Activated CD4-positive, alpha-beta T cell treated with anti-CD3 and anti-CD28 coated beads, Interleukin-2, amount 50 U/mL, for 24 hours (primary cell): Measurements from ENCODE around the gene CKS1B.

Experiments
- DNase-seq, 2 donors: peaks; one replicate each; pipeline ENCODE4 v3.0.0-alpha.2; 2020; ENCODE audit warnings: low read depth in 1 of 2, low spot score in 1 of 2

The CKS1B gene

GRCh38 chr1:154974102-154974807 lies at the start of gene CKS1B:
Gene CKS1B, plus strand, starts transcription at chr1:154974681. Its CDS starts 65 bp downstream, at chr1:154974746.
- DNase-seq, result peak; percentile 90 to 94

DNA sequence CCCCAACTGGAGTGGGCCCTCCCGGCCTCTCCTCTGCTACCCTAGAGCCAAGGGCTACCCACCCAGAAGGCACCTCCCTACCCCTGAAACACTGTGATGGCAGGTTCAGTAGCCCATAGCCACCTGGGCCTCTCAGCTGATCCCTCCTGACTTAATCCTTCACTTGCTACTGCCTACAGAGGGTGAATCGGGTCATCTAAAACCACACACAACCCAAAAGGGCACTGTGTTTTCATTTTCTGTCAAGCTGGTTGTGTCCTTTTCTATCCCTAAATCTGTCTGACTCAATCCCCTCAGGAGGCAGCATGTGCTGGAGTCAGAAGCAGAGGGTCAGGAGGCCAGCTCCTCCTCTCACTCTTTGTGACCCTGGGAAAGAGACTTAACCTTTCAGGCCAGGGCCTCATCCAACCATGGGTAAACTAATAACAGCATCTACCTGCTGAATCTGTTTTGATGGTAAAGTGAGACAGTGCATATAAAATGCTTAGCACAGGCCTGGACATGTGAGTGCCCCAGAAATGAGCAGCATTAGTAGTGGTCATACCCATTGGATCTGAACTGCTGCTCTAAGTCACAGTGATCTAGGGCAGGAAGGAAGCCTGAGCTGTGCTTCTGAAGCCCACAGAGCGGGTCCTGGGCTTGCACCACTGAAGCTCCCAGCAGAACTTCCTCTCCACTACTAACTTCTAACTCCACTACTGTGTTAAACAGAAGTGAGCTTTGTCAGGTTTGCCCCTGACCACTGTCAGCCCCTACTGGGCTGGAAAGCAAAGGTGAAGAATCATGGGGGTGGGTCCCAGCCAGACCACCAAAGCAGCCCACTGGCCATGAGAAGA lies 48.9 kb upstream of the CKS1B start:
- no peak for DNase-seq

- no peak for DNase-seq
Measured at GRCh38 chr1:154926201-154926600, 48.3 kb upstream of the CKS1B start.

DNA sequence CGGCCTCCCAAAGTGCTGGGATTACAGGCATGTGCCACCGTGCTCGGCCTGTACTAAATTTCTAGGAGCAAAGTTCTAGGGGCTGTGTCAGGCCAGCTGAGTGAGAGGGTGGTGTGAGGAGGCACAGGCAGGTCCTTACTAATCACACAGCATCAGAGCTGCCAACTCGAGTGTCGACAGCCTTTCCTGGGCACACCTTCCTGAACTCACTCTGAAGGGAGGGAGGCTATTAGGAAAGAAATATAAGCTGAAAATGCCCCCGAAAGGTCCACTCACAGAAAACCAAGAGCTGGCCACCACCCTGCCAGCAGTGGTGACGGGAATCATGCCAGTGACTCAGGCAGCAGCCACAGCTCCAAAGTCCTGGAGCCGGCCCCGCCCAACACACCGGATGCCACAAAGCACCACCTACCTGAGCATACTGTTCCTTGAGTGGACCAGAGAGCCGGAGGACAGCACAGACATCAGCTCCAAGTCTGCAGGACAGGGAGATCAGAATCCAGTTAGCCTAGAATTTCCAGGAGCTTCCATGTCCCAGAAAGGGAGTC lies 42.5 kb upstream of the CKS1B start:
- DNase-seq, result no peak

DNA sequence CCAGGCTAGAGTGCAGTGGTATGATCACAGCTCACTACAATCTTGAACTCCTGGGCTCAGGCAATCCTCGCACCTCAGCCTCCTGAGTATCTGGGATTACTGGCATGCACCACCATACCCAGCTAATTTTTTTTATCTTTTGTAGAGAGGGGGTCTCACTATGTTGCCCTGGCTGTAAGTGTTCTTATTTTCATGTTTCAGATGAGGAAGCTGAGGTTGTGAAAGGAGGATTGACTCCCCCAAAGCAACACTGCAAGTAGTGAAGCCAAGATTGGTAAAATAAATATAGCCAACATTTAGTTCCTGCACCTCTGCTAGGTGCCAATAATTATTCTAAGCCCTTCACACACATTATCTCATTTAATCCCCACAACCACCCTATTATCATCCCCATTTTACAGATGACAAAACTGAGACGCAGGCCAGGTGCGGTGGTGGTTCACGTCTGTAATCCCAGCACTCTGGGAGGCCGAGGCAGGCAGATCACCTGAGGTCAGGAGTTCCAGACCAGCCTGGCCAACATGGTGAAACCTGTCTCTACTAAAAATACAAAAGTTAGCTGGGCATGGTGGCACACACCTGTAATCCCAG lies 40.0 kb upstream of the CKS1B start:
- no peak for DNase-seq

- DNase-seq, result no peak
Measured at GRCh38 chr1:154935749-154936554, 38.5 kb upstream of the CKS1B start.

GRCh38 chr1:154936555-154937084 lies 37.9 kb upstream of the CKS1B start, which contains the start of gene PMVK:
Gene PMVK, minus strand, starts transcription at chr1:154936719. Its CDS starts 34 bp downstream, at chr1:154936685.
- DNase-seq, result peak; percentile 87 to 92

- DNase-seq, result peak; percentile 80 to 86
Measured at GRCh38 chr1:154937085-154937987, 37.1 kb upstream of the CKS1B start.

GRCh38 chr1:154937988-154938386 lies 36.5 kb upstream of the CKS1B start:
- no peak for DNase-seq

DNA sequence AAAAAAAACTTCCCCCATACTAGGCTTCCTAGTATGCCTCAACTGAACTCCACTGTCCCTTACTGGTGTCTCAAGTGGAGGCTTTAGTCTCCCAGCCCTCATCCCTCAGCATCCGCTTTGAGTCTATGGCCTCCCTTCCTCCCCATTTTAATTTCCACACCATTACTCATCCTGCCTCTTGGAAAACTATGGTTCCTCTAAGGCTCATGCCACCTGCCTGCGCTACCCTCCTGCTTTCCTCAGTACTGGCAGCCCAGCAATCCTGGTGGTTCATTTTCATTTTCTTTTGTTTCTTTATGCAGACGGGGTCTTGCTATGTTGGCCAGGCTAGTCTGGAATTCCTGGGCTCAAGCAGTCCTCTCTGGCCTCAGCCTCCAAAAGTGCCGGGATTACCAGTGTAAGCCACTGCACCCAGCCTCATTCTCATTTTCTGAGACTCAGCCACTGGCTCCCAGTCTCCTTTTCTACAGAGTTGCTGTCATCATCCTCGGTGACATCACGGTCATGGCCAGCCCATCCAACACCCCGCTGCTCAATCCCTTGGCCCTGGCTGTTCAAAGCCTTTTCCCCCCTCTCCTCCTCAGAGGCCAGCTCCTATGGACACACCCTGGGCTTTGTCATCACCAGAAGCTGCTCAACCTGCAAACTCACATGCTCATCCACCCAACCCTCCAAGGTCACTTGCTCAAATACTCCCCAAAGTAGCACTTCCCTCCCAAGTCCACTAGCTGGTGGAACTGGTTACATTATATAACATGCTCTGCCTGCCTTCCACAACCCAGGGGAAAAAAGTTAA lies 35.7 kb upstream of the CKS1B start:
- no peak for DNase-seq

DNA sequence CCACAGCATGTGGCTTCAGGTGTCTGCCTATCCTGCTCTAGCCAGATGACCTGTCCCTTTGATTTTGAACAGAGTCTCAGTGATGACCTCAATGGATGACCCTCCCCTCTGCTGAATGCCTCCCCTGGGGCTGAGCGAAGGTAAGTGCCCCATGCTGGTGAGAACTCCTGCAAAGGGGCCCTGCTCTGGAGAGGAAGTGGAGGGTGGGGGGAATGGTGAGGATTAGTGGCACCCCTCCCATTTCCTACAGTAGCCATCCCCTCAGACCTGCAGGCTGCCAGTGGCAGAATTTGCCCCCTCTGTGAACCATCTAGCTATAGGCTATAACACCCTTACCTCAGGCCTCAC lies 34.3 kb upstream of the CKS1B start:
- no peak for DNase-seq

- no peak for DNase-seq
Measured at GRCh38 chr1:154940651-154941194, 33.8 kb upstream of the CKS1B start.

DNA sequence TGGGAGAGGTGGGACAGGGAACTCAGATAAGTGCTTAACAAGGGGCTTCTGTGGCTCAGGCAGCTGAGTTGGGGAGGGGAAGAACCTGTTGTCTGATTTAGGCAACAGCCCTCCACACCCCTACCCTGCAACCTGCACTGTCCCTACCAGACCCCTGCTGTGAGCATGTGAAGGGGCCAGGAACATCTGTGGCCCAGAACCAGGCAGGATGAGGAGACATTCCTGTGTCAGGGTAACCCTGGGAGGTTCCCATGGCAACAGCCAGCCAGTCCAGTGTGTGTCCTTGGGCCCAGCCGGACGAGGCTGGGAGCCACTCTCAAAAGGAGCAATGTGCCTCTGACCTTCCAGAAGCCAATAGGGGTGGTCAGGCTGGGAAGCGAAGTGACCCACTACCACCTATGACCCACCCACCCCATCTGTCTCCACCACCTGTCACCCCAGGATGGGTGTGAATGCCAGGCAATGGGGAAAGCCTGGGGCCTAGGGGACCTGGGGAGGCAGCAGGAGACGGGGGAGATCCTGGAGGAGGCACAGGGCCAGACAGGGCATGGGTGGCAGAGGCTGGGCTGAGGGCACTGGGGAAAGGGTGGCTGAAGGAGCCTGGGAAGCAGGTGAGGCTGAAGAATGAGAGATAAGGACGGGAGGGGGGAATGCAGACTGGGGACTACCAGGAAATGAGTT lies 33.0 kb upstream of the CKS1B start:
- DNase-seq, result no peak

GRCh38 chr1:154943649-154944400 lies 30.7 kb upstream of the CKS1B start:
- DNase-seq, result no peak

DNA sequence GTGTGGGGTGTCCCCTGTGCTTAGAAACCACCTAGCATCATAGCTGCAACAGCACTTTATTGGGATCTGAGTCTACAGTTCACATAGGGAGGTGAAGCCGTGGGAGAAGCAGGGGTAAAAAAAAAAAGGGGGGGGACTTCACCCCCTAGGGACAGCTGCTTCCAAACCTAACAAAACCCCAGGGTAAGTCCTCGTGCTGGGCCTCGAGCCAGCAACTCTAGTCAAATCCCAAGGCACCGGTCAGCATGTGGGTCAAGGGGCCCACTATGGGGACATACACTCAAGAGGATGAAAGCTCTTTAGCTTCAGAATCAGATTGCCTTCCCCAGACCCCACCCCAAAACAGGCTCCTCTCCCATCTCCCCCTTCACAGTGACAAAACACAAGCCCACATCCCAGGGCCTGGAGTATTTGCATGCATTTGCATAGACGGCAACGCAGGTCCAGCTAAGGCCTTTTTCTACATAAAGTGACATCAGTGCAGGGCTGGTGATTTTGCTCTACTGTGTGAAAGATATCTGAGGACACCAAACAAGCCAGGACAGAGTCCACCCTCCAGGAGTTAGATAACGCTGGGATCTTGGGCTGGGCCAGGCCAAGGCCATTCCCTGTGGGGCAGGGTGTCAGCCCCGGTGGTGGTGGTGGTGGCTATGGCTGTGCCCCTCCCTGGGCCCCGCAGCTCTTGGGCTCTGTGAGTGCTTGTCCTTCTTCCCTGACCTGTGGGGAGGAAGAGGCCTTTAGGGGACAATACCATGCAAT lies 29.9 kb upstream of the CKS1B start:
- no peak for DNase-seq

GRCh38 chr1:154945160-154945961 lies 29.1 kb upstream of the CKS1B start:
- DNase-seq, result no peak
